Endothelial cell of umbilical vein (primary cell): ENCODE measurements around the gene MOB4. TPM values are rescaled to one million over a fixed set of nuclear protein-coding genes. Genes with fewer than 3 reads are reported as not detected.

ENCODE experiments used
- BruUV-seq: library from RNA; stranded (reverse); fragments of 400-500 nt; replicated peaks from 2 replicates; lab custom pipeline; 2021; lab: Mats Ljungman, UMichigan
- CTCF ChIA-PET: fragments of 300-600, 350-600 bp; sonication (Branson Sonifier 250); formaldehyde crosslinking; loops from one replicate; lab custom pipeline; 2021; ENCODE audit warnings: antibody characterized with exemption, inconsistent platforms; lab: Charles Lee
- POLR2A ChIA-PET: fragments of 300-600, 350-600 bp; sonication (Branson Sonifier 250); formaldehyde crosslinking; loops from one replicate; lab custom pipeline; 2021; ENCODE audit warnings: antibody characterized with exemption, inconsistent platforms; lab: Charles Lee
- DNase-seq: peaks from one replicate; pipeline ENCODE4 v3.0.0-alpha.2; 2011; ENCODE audit warnings: low read depth, low spot score
- FAIRE-seq: peaks from 2 replicates; lab custom pipeline; 2011; peaks lifted over from hg19 to GRCh38; lab: Jason Lieb, UNC
- H2AFZ ChIP-seq: 2 replicates; pipeline ENCODE4 v1.6.0; 2012; ENCODE audit warnings: low read depth, low read length, control low read depth, inconsistent platforms
- H3K27ac ChIP-seq: 2 replicates; pipeline ENCODE4 v1.5.1; 2011; ENCODE audit warnings: low read depth, mild to moderate bottlenecking, control low read depth, low read length, moderate library complexity; ENCODE audit not compliant: insufficient read depth
- H3K27me3 ChIP-seq, 2 experiments: 2 replicates each; pipeline versions ENCODE4 v1.6.0 to v1.6.1; 2011; ENCODE audit warnings: low read length in 2 of 2, mixed read lengths in 1 of 2; ENCODE audit not compliant: control insufficient read depth in 2 of 2, insufficient read depth in 2 of 2
- H3K36me3 ChIP-seq, 2 experiments: 2 replicates in 1 of 2; 3 replicates in 1 of 2; pipeline ENCODE4 v1.5.1; 2011; ENCODE audit warnings: low read length in 2 of 2, mild to moderate bottlenecking in 1 of 2, moderate library complexity in 1 of 2; ENCODE audit not compliant: control insufficient read depth in 2 of 2, insufficient read depth in 2 of 2; ENCODE audit errors: extremely low read depth in 1 of 2
- H3K4me1 ChIP-seq: 3 replicates; pipeline ENCODE4 v1.5.1; 2011; ENCODE audit warnings: mild to moderate bottlenecking, low read length; ENCODE audit not compliant: control insufficient read depth, insufficient read depth; ENCODE audit errors: extremely low read depth
- H3K4me2 ChIP-seq: 2 replicates; pipeline ENCODE4 v1.6.1; 2011; ENCODE audit warnings: low read length, control low read depth, mixed read lengths; ENCODE audit not compliant: insufficient read depth
- H3K4me3 ChIP-seq, 3 experiments: fragments of 200-600 bp in 1 of 3; sonication (generic), shearing (Covaris generic) in 1 of 3; replicated peaks in 1 of 3; 2 replicates each; pipeline ENCODE4 v1.5.1; 2011 to 2016; ENCODE audit warnings: control low read depth in 3 of 3, low read length in 3 of 3, mild to moderate bottlenecking in 2 of 3, inconsistent platforms in 1 of 3, low read depth in 1 of 3, moderate library complexity in 1 of 3; ENCODE audit not compliant: insufficient read depth in 1 of 3
- H3K79me2 ChIP-seq: 2 replicates; pipeline ENCODE4 v1.6.0; 2012; ENCODE audit warnings: low read length, inconsistent platforms; ENCODE audit not compliant: control insufficient read depth, insufficient read depth
- H3K9ac ChIP-seq: replicated peaks from 2 replicates; pipeline ENCODE3; 2011; ENCODE audit warnings: low read length, control low read depth; ENCODE audit not compliant: insufficient read depth; ENCODE audit errors: extremely low read depth
- H3K9me1 ChIP-seq: replicated peaks from 3 replicates; pipeline ENCODE4 v1.6.0; 2011; ENCODE audit warnings: mild to moderate bottlenecking, low read length; ENCODE audit not compliant: control insufficient read depth, insufficient read depth; ENCODE audit errors: extremely low read depth
- H3K9me3 ChIP-seq: replicated peaks from 2 replicates; pipeline ENCODE4 v1.5.1; 2012; ENCODE audit warnings: low read length, inconsistent platforms; ENCODE audit not compliant: control insufficient read depth, insufficient read depth
- H4K20me1 ChIP-seq: replicated peaks from 2 replicates; pipeline ENCODE3; 2011; ENCODE audit warnings: mild to moderate bottlenecking, low read length; ENCODE audit not compliant: control insufficient read depth, insufficient read depth; ENCODE audit errors: extremely low read depth
- CTCF ChIP-seq, 2 donors: IDR thresholded peaks; 1 replicate in 1 of 2; 2 replicates in 1 of 2; pipeline ENCODE4 v1.5.1; 2011; ENCODE audit warnings: low read length in 2 of 2, mild to moderate bottlenecking in 2 of 2, moderate library complexity in 2 of 2, control low read depth in 1 of 2, inconsistent platforms in 1 of 2, low read depth in 1 of 2; ENCODE audit not compliant: insufficient read depth in 1 of 2; ENCODE audit errors: extremely low read depth in 1 of 2
- EZH2 ChIP-seq: IDR thresholded peaks from 2 replicates; pipeline ENCODE4 v1.6.1; 2012; ENCODE audit warnings: borderline replicate concordance, low read depth, mild to moderate bottlenecking, moderate library complexity, low read length, inconsistent platforms; ENCODE audit not compliant: severe bottlenecking
- FOS ChIP-seq: IDR thresholded peaks from 2 replicates; pipeline ENCODE4 v1.6.1; 2011; ENCODE audit warnings: mild to moderate bottlenecking, low read length, moderate library complexity, borderline replicate concordance; ENCODE audit not compliant: insufficient read depth
- GATA2 ChIP-seq: IDR thresholded peaks from 2 replicates; pipeline ENCODE4 v1.7.0; 2011; ENCODE audit warnings: low read depth, mild to moderate bottlenecking, moderate library complexity, mixed read lengths, low read length; ENCODE audit not compliant: insufficient read length, insufficient read depth
- JUN ChIP-seq: IDR thresholded peaks from 2 replicates; pipeline ENCODE4 v1.6.1; 2011; ENCODE audit warnings: borderline replicate concordance, low read depth; ENCODE audit not compliant: insufficient read length, insufficient read depth
- MAX ChIP-seq: IDR thresholded peaks from 2 replicates; pipeline ENCODE4 v1.6.1; 2011; ENCODE audit not compliant: insufficient read depth, insufficient read length
- MYC ChIP-seq: IDR thresholded peaks from one replicate; pipeline ENCODE4 v1.6.1; 2011; ENCODE audit warnings: mild to moderate bottlenecking, low read depth, low read length
- POLR2A ChIP-seq: IDR thresholded peaks from 2 replicates; pipeline ENCODE4 v1.6.1; 2012; ENCODE audit warnings: low read depth, mild to moderate bottlenecking, control low read depth, low read length
- POLR2AphosphoS5 ChIP-seq: IDR thresholded peaks from 2 replicates; pipeline ENCODE4 v1.6.1; 2012; ENCODE audit warnings: low read depth, mild to moderate bottlenecking, control low read depth, low read length, moderate library complexity; ENCODE audit not compliant: insufficient read depth
- dilution Hi-C: fragments of 300-500 bp; cut with MboI; formaldehyde crosslinking; loops from one replicate; pipeline ENCODE4 v1.15.0; 2019; ENCODE audit warnings: low sequenced_read_pairs; ENCODE audit not compliant: extremely low pct_ligation_motif_present
- intact Hi-C: fragments of 100-400 bp; cut with micrococcal nuclease; formaldehyde crosslinking; loops from one replicate; pipeline ENCODE4 v1.10.0; 2022
- polyA plus RNA-seq, 4 experiments: library from polyadenylated mRNA; depleted of rRNA in 3 of 4; stranded (reverse) in 3 of 4; unstranded in 1 of 4; fragments of >200 nt; gene quantifications; 2 replicates each; pipeline versions ENCODE4 v1.2.1 to v1.2.3, GENCODE V29; 2011 to 2012; ENCODE audit warnings: missing spikeins in 1 of 4
- total RNA-seq: library from RNA; stranded (reverse); gene quantifications from 2 replicates; pipeline ENCODE4 v1.2.3, GENCODE V29; 2021

Gene MOB4
- total and polyA plus RNA-seq, 2 donors (not counting 3 experiments of a cell fraction or from before 2014, with no cell fraction given): 23.9 to 27.9 TPM

GRCh38 chr2:197513915-197514314 is 2.0 kb upstream of the MOB4 start:
- no peaks in the 10 kb centered on the region for H3K27me3 ChIP-seq
- no peak for DNase-seq
- H2AFZ ChIP-seq: no peak overlapping the region
- peaks cover 31% of the 10 kb centered on the region for H3K79me2 ChIP-seq
- no peak overlapping the region for H3K27ac ChIP-seq
- no peaks in the 10 kb centered on the region for H3K9me3 ChIP-seq
- no peaks in the 10 kb centered on the region for H3K9me1 ChIP-seq
- dilution Hi-C loops (no loop called here), intact Hi-C loops (no loop called here)
- H3K36me3 ChIP-seq: no peaks in the 10 kb centered on the region
- ChIA-PET POLR2A (interaction anchor here (1.5 kb wide), 1 partner anchor 14 kb away, joined by 7 read pairs; the partner anchor contains the start of genes HSPD1 and HSPE1), CTCF (interaction anchor here (1.0 kb wide), 1 partner anchor 12 kb away, joined by 3 read pairs; no protein-coding TSS in a partner anchor)
- H4K20me1 ChIP-seq: peaks cover under 1% of the 10 kb centered on the region
- BruUV-seq: no TSS peak
- H3K4me1 ChIP-seq: peaks cover 17% of the 10 kb centered on the region
- H3K9ac ChIP-seq: no peak overlapping the region
- TF ChIP-seq POLR2AphosphoS5 (no peak), MYC (no peak), JUN (no peak), FOS (no peak), EZH2 (no peak), MAX (no peak), POLR2A (no peak), GATA2 (no peak), CTCF (IDR thresholded peaks at IDR 0.05; ENCODE audit: extremely low read depth in 1 of 2, insufficient read depth in 1 of 2, low read depth in 1 of 2, low read length in 2 of 2) (no peak)
- FAIRE-seq: no peak
- no peak overlapping the region for H3K4me2 ChIP-seq
- H3K4me3 ChIP-seq: no peak overlapping the region
